ENCODE measurements around the gene C4B. TPM values are rescaled to one million over a fixed set of nuclear protein-coding genes. Genes with fewer than 3 reads are reported as not detected.
A peak's percentile ranks its signal among the peaks of the same experiment; 100 is the strongest.

Gene C4B
- polyA plus RNA-seq, 5 donors = 6.0 to 20.5 (median 8.7) TPM

- DNase-seq = peak in 1 of 2 donors; percentile 38
Observed at GRCh38 chr6:32081168-32081990, 66.8 kb downstream of the C4B start.

GRCh38 chr6:32082478-32082877 lies 67.9 kb downstream of the C4B start:
- DNase-seq = no peak

GRCh38 chr6:32082935-32083334 lies 68.3 kb downstream of the C4B start:
- no peak for DNase-seq

GRCh38 chr6:32083812-32084768 lies 69.5 kb downstream of the C4B start:
- no peak for DNase-seq

GRCh38 chr6:32084780-32085179 lies 70.2 kb downstream of the C4B start:
- no peak for DNase-seq

Other genes starting within 250 kb of the C4B start
- 1 to 10 TPM; 1.6 to 3.7 (median 2.0) TPM for gene VWA7, start 237.5 kb upstream of the C4B start, polyA plus RNA-seq (ENCODE audit: insufficient read depth in 1 of 5, insufficient read length in 5 of 5, low replicate concordance in 1 of 5)
- gene VARS1, start 219.0 kb upstream of the C4B start, polyA plus RNA-seq (ENCODE audit: insufficient read depth in 1 of 5, insufficient read length in 5 of 5, low replicate concordance in 1 of 5) = 10 to 100 TPM; 32.5 to 52.1 (median 38.9) TPM
- 10 to 100 TPM; 78.9 to 89.9 (median 81.8) TPM for gene LSM2, start 207.8 kb upstream of the C4B start, polyA plus RNA-seq (ENCODE audit: insufficient read depth in 1 of 5, insufficient read length in 5 of 5, low replicate concordance in 1 of 5)
- 1 to 10 TPM; 2.9 to 4.6 (median 3.5) TPM for gene HSPA1L, start 199.5 kb upstream of the C4B start, polyA plus RNA-seq (ENCODE audit: insufficient read depth in 1 of 5, insufficient read length in 5 of 5, low replicate concordance in 1 of 5)
- gene HSPA1A, start 199.3 kb upstream of the C4B start, polyA plus RNA-seq (ENCODE audit: insufficient read depth in 1 of 5, insufficient read length in 5 of 5, low replicate concordance in 1 of 5) = 100 to 1,000 TPM in 2 of 5 donors, 10 to 100 TPM in 3; 56.8 to 137 (median 68.3) TPM
- gene HSPA1B, start 187.1 kb upstream of the C4B start, polyA plus RNA-seq (ENCODE audit: insufficient read depth in 1 of 5, insufficient read length in 5 of 5, low replicate concordance in 1 of 5) = 100 to 1,000 TPM in 2 of 5 donors, 10 to 100 TPM in 3; 63.8 to 137 (median 79.9) TPM
- 10 to 100 TPM; 22.3 to 31.1 (median 29.1) TPM for gene NEU1, start 152.0 kb upstream of the C4B start, polyA plus RNA-seq (ENCODE audit: insufficient read depth in 1 of 5, insufficient read length in 5 of 5, low replicate concordance in 1 of 5)
- 10 to 100 TPM; 10.2 to 24.4 (median 19.1) TPM for gene SLC44A4, start 135.8 kb upstream of the C4B start, polyA plus RNA-seq (ENCODE audit: insufficient read depth in 1 of 5, insufficient read length in 5 of 5, low replicate concordance in 1 of 5)
- 10 to 100 TPM; 59.7 to 83.8 (median 74.1) TPM for gene EHMT2, start 117.1 kb upstream of the C4B start, polyA plus RNA-seq (ENCODE audit: insufficient read depth in 1 of 5, insufficient read length in 5 of 5, low replicate concordance in 1 of 5)
- 10 to 100 TPM; 17.0 to 24.5 (median 21.3) TPM for gene ZBTB12, start 112.7 kb upstream of the C4B start, polyA plus RNA-seq (ENCODE audit: insufficient read depth in 1 of 5, insufficient read length in 5 of 5, low replicate concordance in 1 of 5)
- 1 to 10 TPM; 3.6 to 7.4 (median 6.0) TPM for gene C2, start 87.1 kb upstream of the C4B start, polyA plus RNA-seq (ENCODE audit: insufficient read depth in 1 of 5, insufficient read length in 5 of 5, low replicate concordance in 1 of 5)
- 1 to 10 TPM; 2.1 to 8.6 (median 4.3) TPM for gene CFB, start 68.7 kb upstream of the C4B start, polyA plus RNA-seq (ENCODE audit: insufficient read depth in 1 of 5, insufficient read length in 5 of 5, low replicate concordance in 1 of 5)
- 10 to 100 TPM; 76.5 to 93.4 (median 81.9) TPM for gene NELFE, start 55.8 kb upstream of the C4B start, polyA plus RNA-seq (ENCODE audit: insufficient read depth in 1 of 5, insufficient read length in 5 of 5, low replicate concordance in 1 of 5)
- 10 to 100 TPM; 32.1 to 43.2 (median 41.7) TPM for gene SKIC2, start 55.6 kb upstream of the C4B start, polyA plus RNA-seq (ENCODE audit: insufficient read depth in 1 of 5, insufficient read length in 5 of 5, low replicate concordance in 1 of 5)
- gene DXO, start 42.7 kb upstream of the C4B start, polyA plus RNA-seq (ENCODE audit: insufficient read depth in 1 of 5, insufficient read length in 5 of 5, low replicate concordance in 1 of 5) = 10 to 100 TPM; 22.7 to 31.8 (median 27.5) TPM
- 10 to 100 TPM in 1 of 5 donors, 1 to 10 TPM in 4; 4.6 to 17.8 (median 7.6) TPM for gene C4A, start 32.7 kb upstream of the C4B start, polyA plus RNA-seq (ENCODE audit: insufficient read depth in 1 of 5, insufficient read length in 5 of 5, low replicate concordance in 1 of 5)
- 1 to 10 TPM in 1 of 5 donors, under 1 TPM in 4; 0.26 to 1.2 (median 0.87) TPM for gene CYP21A2, start 23.6 kb downstream of the C4B start, polyA plus RNA-seq (ENCODE audit: insufficient read depth in 1 of 5, insufficient read length in 5 of 5, low replicate concordance in 1 of 5)
- gene TNXB, start 94.5 kb downstream of the C4B start, polyA plus RNA-seq (ENCODE audit: insufficient read depth in 1 of 5, insufficient read length in 5 of 5, low replicate concordance in 1 of 5) = 10 to 100 TPM in 4 of 5 donors, 1 to 10 TPM in 1; 9.0 to 24.8 (median 11.6) TPM
- gene ATF6B, start 113.5 kb downstream of the C4B start, polyA plus RNA-seq (ENCODE audit: insufficient read depth in 1 of 5, insufficient read length in 5 of 5, low replicate concordance in 1 of 5) = 10 to 100 TPM; 88.5 to 98.9 (median 91.0) TPM
- gene FKBPL, start 115.5 kb downstream of the C4B start, polyA plus RNA-seq (ENCODE audit: insufficient read depth in 1 of 5, insufficient read length in 5 of 5, low replicate concordance in 1 of 5) = 1 to 10 TPM; 6.1 to 8.5 (median 6.2) TPM
- 1 to 10 TPM in 3 of 5 donors, under 1 TPM in 2; 0.79 to 2.2 (median 1.1) TPM for gene PRRT1, start 137.1 kb downstream of the C4B start, polyA plus RNA-seq (ENCODE audit: insufficient read depth in 1 of 5, insufficient read length in 5 of 5, low replicate concordance in 1 of 5)
- gene PPT2, start 139.3 kb downstream of the C4B start, polyA plus RNA-seq (ENCODE audit: insufficient read depth in 1 of 5, insufficient read length in 5 of 5, low replicate concordance in 1 of 5) = 10 to 100 TPM; 24.9 to 37.8 (median 26.7) TPM
- gene EGFL8, start 149.8 kb downstream of the C4B start, polyA plus RNA-seq (ENCODE audit: insufficient read depth in 1 of 5, insufficient read length in 5 of 5, low replicate concordance in 1 of 5) = 10 to 100 TPM; 23.6 to 33.7 (median 26.2) TPM
- gene AGPAT1, start 161.3 kb downstream of the C4B start, polyA plus RNA-seq (ENCODE audit: insufficient read depth in 1 of 5, insufficient read length in 5 of 5, low replicate concordance in 1 of 5) = 10 to 100 TPM; 65.1 to 83.4 (median 71.7) TPM
- 10 to 100 TPM; 69.6 to 81.7 (median 75.8) TPM for gene RNF5, start 163.6 kb downstream of the C4B start, polyA plus RNA-seq (ENCODE audit: insufficient read depth in 1 of 5, insufficient read length in 5 of 5, low replicate concordance in 1 of 5)
- gene AGER, start 169.5 kb downstream of the C4B start, polyA plus RNA-seq (ENCODE audit: insufficient read depth in 1 of 5, insufficient read length in 5 of 5, low replicate concordance in 1 of 5) = 100 to 1,000 TPM in 1 of 5 donors, 10 to 100 TPM in 4; 67.3 to 112 (median 80.4) TPM
- gene PBX2, start 175.4 kb downstream of the C4B start, polyA plus RNA-seq (ENCODE audit: insufficient read depth in 1 of 5, insufficient read length in 5 of 5, low replicate concordance in 1 of 5) = 100 to 1,000 TPM; 158 to 182 (median 162) TPM
- gene GPSM3, start 177.8 kb downstream of the C4B start, polyA plus RNA-seq (ENCODE audit: insufficient read depth in 1 of 5, insufficient read length in 5 of 5, low replicate concordance in 1 of 5) = 10 to 100 TPM; 16.1 to 20.8 (median 18.1) TPM
- 10 to 100 TPM; 35.5 to 56.8 (median 46.9) TPM for gene NOTCH4, start 209.3 kb downstream of the C4B start, polyA plus RNA-seq (ENCODE audit: insufficient read depth in 1 of 5, insufficient read length in 5 of 5, low replicate concordance in 1 of 5)